Measurements from ENCODE around the gene DCDC2C.
A peak's percentile ranks its signal among the peaks of the same experiment; 100 is the strongest.
"Not testable (repeated sequence)": the region's sequence is repeated elsewhere in the genome, so short reads cannot be mapped to it uniquely, and the experiment has no call there.

The DCDC2C gene

DNA sequence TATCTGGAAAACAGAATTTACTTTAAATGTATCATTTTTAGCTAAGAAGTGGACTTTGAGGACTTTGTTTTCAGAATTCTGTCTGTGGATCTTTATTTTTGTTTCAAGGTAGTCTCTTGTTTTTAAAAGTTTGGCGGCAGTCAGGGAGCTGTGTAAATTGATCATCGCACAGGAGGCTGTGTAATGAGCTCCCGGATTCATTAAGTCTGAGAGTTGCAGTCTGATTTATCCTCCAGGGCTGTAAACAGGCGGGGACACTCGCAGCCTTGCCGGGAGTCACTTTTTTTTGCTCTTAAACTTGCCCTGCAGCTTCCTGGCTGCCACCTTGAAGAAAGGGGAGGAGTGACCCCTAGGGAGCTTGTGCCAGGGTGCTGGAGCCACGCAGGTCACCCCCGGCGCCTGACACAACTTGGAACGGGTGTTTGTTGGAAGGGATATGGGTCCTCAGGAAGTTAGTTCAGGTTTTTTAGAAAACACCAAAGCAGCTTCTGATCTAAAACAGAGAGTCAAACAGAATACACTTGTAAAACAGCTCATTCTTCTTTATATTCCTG lies 76.2 kb downstream of the DCDC2C start:
- DNase-seq, result no peak

- DNase-seq, result peak in 5 of 6 experiments; percentile 10 to 47 (median 24)
Measured at GRCh38 chr2:3780477-3781402, 77.4 kb downstream of the DCDC2C start.

GRCh38 chr2:3784731-3785130 lies 81.4 kb downstream of the DCDC2C start:
- no peak for DNase-seq

- no peak for DNase-seq
Measured at GRCh38 chr2:3785220-3785889, 82.0 kb downstream of the DCDC2C start.

DNA sequence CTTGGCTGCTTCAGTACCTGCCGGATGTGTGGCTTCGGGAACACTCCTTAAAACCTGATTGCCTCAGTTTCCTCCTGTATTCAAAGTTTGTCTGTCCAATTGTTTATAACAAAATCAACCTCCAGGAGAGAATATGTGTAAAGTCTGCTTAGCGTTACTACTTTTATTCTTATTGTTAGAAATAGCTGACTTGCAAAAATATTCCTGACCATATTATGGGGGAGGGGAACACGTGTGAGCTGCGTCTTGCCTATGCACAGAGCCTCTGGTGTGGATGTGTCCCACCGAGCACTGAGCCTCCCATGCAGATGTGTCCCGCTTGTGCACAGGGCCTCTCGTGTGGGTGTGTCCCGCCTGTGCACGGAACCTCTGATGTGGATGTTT lies 82.5 kb downstream of the DCDC2C start:
- DNase-seq, result no peak

DNA sequence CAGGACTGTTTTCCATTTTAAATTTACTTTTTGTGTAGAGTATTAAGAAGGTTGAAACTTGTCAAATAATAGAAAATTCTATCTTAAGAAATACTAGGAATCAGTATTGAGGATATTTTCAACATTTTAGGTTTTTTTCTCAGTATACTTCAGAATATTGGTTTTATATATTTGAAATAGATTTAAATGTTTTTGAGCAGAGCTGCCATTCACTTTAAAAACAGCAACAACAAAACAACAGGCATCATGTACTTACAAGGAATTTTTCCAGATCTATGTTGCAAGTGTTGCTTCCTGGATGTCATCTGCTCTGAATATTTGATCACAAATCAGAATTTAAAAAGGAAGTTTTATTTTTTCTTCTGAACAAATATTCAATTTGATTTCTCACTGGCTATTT lies 84.4 kb downstream of the DCDC2C start:
- no peak for DNase-seq

GRCh38 chr2:3789256-3789655 lies 85.9 kb downstream of the DCDC2C start:
- no peak for DNase-seq

GRCh38 chr2:3793249-3793648 lies 89.9 kb downstream of the DCDC2C start:
- no peak for DNase-seq

GRCh38 chr2:3801506-3801905 lies 98.1 kb downstream of the DCDC2C start:
- no peak for DNase-seq

DNA sequence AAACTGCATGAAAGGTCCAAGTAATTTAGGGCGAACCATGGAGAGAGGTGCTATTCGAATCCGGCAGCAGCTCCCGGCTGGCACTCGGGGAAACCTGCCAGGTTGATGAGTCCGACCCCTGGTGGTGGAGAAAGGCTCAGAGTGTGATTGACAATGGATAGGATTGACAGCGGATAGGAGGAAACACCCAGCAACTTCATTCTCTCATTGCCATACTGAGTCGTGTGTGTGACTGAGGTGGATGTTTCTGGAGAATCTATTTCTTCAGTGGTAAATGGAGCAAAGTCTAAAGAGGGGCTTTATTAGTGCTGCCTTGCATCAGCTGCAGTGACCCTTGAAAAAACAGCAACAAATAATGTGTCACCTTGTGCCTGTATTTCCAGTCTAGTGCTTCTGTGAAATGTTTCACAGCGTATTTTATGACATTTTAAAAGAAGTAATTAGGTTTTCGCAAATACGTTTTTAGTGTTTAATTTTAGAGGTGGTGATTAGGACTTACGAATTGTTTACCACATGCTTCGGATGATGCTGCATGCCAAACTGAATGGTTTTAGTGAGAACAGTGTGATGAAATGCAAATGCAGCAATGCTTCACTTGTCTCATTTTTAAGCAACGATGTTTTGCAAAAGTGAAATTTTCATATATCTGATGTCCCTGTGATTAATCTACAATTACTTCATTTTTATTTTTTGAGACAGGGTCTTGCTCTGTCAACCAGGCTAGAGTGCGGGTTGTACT lies 102.0 kb downstream of the DCDC2C start:
- DNase-seq, result no peak

DNA sequence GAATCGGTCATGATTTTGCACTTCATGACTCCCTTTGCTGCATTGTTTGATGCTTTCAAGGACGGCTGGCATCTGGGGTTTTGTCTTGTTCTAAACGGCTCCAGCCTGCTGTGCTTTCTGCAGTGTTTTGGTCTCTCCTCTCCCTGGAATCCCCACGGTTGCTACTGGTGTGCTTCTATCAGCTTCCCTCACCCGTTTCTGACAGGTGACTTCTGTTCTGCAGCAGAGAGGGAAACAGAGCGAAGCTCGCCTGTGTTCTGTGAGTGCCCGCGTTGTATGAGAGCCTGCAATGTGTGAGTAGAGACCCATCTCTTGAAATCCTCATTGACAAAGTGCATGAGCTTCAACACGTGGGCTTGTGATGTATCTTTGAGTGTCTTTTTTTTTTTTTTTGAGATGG lies 102.8 kb downstream of the DCDC2C start:
- no peak for DNase-seq

GRCh38 chr2:3806730-3807129 lies 103.4 kb downstream of the DCDC2C start:
- no peak for DNase-seq

DNA sequence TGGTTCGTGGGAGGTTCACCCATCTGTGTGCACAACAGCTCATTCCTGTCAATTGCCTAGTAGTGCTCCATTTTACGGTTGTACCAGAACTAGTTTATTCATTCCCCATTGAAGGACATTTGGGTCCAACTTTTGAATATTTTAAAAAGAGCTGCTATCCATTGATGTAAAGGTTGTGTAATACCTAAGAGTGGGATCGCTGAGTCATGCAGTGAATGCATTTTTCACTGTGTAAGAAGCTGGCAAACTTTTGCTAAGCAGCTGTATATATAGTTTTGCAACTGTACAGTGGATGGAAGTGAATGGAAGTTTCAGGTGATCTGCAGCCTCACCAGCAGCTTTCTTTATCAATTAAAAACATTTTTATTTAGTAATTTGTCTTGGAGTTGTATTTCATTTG lies 104.5 kb downstream of the DCDC2C start:
- DNase-seq, result no peak

- no peak for DNase-seq
Measured at GRCh38 chr2:3814706-3815245, 111.4 kb downstream of the DCDC2C start.

DNA sequence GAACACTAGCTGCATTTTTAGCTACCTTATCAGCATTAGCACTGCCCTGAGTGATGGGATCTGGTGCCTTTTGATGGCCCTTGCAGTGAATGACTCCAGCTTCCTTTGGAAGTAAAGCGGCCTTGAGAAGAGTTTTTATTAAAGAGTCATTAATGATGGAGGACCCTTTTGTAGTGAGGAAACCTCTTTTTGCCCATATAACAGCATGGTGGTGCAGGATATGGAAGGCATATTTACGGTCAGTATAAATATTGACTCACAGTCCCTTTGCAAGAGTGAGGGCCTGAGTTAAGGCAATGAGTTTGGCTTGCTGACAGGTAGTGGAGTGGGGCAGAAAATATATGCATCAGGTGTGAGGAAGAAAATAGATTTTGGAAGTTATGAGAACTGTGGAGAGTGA lies 113.8 kb downstream of the DCDC2C start:
- not testable (repeated sequence) for DNase-seq

DNA sequence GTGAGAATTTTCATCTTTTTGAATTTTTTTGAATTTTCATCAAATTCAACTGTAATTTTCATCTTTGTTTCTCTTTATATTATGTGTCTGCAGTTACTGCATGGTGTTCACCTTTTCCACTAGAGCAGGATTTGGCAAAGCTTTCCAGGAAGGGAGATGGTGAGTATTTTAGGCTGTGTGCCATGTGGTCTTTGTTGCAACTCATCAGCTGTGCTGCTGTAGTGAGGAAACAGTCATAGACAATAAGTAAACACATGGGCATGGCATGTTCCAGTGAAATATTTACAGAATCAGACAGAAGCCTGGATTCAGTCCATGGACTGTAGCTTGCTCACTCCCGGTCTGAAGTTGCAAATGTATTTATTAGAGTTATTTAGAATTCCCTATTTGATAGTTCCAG lies 120.4 kb downstream of the DCDC2C start:
- DNase-seq, result no peak

DNA sequence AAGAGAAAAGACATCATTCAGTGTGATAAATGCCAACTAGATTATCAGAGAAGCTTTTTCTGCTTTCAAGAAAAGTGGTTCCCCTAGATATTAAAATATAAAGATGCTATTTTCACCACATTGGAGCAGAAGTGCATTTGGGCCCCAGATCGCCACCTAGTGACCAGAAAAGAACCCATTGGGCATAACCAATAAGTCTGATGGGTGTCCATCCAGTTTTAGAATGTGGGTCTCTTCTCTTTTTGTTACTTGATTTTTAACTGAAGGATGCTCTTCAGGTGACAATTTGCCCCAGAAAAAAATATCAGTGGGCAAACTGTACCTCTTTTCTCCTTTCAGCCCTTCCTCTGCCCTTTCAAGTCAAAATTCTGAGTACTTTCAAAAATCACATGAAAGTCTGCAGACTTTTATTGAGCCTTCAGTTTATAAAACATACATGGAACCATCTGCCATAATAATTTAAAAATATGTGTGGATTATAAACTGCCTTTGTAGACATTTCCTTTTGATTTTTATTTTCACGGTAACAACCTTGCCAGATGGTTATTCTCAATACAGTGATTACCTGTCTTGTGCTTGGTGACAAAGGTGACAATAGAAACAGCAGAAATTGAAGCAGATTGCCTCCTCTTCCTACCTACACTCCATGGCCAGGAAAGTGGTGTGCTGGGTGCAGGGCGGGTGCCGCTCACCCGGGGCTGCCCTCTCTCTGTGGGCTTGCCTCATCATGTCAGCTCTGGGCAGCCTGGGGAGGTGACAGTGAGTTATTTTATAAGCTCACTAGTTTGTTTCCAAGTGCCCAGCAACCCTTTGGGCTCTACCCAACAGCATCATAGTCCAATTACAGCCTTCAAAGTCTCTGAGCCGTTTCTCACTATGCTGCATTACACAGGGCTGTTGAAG lies 124.5 kb downstream of the DCDC2C start:
- DNase-seq, result no peak

DNA sequence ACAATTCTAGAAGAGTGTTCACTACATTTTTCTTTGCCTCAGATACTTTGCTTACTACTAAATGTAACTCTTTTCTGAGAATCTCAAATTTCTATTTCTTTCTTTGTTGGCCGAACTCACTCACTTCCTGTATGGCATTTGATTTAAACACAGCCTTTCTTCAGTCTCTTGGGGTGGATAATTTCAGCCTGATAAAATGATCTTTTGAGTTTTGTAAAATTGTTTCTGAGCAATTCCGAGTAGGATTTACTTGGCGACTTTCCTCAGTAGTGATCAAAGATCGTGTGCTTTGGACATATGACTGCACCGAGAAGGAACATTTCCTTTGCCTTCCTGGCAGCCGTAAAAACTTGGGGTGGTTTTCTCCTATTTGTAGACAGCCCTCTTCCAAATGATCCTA lies 127.4 kb downstream of the DCDC2C start:
- DNase-seq, result no peak

DNA sequence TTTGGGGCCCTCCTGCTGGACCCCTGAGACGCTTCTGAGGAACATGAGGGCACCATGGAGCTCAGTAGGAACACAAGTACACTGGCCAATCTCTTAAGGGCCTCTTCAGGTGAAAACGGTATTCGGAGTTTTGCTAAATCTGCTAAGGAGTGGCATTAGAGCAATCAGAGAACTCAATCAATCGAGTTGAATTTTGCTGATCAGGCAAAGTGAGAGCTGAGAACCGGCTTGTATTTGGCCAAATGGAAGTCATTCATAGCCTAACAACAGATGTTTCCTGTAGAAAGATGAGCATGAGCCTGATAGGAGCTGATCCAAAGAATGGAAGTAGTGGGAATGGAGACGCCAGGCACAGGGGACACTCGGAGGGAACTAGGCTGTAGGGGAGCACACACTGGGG lies 133.7 kb downstream of the DCDC2C start:
- no peak for DNase-seq

DNA sequence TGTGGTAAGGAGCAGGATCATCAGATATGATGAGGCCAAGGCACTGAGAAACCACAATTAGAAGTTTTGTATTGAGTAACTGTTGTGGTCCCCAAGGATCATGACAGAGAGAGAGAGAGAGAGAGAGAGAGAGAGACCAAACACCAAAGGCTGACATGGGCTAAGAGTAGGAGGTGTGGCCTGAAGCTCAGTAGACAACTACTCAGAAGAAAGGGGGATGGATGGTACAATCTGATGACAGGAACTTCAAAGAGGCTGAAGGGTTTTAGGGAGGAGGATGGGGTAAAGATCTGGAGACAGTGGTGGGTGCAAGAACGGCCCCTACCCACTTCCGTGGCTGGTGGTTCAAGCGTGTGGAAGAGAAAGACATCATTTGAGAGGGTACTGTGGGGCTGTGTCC lies 135.0 kb downstream of the DCDC2C start:
- no peak for DNase-seq

- DNase-seq, result no peak
Measured at GRCh38 chr2:3839476-3839875, 136.1 kb downstream of the DCDC2C start.

DNA sequence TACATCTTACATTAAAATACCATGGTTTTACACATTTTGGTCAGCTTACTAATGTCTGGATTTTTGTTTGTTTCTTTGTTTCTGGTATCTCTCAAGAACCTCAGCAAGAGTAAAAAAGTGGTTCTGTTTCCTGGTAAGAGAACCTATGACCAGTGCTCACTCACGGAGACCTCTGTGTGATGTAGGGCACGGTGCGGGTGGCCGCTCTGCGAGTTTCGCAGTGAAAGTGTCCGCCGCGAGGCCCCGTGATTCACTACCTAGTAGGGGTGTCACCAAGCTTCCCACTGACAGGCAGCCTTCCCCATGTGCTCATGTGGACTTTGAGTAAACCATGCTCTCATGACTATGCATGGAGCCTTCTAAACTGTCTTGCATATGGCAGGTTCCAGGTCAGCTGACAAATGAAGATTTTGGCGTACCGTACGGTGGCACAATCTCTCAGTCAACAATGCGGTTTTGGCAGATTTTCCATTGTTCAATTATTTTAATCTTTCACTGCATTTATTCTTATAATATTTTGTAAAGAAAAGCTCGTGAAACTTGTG lies 137.3 kb downstream of the DCDC2C start:
- DNase-seq, result no peak

Measured in stimulated activated naive CD4-positive, alpha-beta T cell (primary cell).